ENCODE data around the gene ZNRD2.
A peak's percentile ranks its signal among the peaks of the same experiment; 100 is the strongest.

ZNRD2 gene

DNA sequence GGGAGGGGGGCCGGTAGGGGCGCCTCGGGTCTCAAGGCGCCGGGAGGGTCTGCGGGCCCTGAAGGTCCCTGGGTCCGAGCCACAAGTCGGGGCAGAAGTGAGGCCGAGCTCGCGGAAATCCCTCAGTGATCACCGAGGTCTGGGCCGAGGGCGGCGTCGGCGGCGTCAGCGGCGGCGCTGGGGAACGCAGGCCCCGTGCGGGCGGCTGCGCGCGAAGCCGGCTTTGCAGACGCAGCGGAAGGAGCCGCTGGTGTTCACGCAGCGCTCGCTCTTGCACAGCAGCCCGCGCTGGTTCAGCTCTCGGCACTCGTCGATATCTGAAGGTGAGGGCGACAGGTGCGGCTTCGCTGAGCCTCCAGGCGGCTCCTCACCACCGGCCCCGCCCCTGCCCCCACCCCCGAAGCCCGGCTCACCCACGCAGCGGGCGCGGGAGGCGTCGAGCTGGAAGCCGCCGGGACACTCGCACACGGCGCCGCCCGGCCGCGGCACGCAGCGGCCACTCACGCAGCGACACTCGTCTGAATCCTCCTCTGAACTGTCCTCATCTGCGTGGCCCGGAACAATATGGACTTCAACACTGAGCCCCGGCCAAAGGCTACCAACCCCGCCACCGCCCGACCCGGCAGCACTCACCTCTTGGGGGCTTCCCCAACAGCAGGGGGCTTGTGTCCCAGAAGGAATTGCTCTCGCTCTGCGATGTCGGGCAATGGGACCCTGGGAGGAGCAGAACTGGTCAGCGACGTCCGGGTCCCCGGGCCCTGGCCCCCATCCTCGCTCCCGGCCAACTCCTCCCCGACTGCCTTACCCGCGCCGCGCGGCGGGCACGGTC lies 31.1 kb upstream of the ZNRD2 start:
- no peak for DNase-seq

GRCh38 chr11:65539744-65540289 lies 30.5 kb upstream of the ZNRD2 start:
- DNase-seq: peak; percentile 95

DNA sequence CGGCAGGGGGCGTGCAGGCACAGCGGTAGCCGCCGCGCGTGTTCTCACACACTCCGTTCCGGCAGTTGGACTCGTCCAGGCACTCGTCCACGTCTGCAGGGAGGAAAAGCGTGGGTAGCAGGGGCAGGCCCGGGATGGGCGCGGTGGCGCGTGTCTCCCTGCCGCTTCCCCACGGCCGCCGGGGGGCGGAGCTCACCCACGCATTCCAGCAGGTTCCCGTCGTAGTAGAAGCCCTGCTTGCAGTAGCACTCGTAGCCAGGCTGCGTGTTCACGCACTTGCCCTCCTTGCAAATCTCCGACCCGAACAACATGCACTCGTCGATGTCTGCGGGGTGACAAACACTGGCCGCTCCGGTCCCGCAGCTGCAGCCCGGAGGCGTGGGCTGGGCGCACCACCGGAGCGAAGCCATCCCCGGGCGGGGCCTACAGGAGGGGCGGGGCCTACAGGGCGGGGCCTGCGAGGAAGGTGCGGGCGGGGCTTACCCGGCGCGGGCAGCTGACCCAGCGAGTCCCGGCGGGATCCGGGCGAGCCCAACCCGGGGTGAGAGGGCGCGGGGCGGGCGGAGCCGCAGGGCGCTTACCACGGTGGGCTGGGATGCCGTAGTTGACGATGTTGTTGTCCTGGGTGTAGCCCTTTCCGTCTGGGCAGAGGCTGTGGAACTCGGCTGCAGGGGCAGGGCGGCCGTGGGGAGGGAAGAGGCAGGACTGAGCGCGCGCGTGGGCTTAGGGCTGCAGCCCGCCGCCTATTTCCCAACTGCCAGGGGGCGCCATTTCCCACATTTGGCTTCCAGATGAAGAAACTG lies 29.8 kb upstream of the ZNRD2 start:
- peak; percentile 94 for DNase-seq

DNA sequence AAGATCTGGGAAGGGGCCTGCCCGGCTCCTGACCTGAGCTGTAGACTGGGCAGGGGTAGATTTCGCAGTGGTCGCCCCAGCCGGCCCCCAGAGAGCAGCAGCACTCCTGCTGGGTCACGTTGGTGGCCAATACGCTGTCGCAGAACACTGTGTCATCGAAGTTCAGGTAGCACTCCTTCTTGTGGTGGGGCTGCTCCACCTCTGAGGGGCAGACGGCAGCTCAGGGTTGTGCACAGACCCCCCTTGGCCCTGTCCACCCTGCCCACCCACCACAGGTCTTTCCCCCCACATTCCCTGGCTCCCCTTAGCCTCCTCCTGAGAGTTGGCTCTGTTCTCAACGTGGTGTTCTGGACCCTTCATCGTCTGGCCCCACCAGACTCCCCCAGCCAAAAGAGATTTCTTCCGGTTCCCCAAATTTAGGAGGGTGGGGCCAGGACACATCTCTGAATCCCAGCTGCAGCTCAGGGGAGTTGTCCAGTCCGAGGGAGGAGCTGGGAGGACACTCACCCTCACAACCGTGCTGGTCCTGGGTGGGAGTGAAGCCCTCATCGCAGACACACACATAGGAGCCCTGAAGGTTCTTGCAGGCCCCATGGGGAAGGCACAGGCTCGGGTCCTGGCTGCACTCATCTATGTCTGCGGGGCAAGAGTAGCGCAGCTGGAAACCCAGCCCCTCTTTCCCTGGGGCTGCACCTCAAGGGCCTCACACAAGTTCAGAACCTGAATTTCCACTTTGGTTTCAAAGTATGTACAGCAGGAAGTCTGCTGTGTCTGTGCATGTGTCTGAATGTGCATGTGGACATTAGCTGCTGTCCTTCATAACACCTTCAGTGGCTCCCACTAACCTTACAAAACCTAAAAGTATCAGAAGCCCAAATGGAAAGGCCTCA lies 28.9 kb upstream of the ZNRD2 start:
- no peak for DNase-seq

GRCh38 chr11:65542738-65543390 lies 27.4 kb upstream of the ZNRD2 start:
- no peak for DNase-seq

DNA sequence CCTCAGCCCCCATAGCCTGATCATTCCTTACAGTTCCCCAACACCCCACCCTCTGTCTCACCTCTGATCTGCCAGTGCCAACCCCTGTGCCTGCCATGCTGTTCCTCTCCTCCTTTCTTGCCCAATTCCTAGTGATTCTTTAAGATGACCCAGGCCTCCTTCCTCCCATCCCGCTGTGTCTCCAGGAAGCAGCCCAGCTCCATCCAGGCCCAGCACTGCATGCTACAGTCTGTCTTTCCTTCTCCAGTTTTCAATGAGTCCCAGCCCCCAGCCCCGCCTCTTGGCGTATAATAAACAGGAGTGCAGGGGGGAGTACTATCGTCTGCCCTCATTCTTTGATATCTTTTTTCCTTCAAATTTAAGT lies 24.4 kb upstream of the ZNRD2 start:
- no peak for DNase-seq

GRCh38 chr11:65546217-65546958 lies 23.9 kb upstream of the ZNRD2 start:
- peak; percentile 99 for DNase-seq

GRCh38 chr11:65547446-65548125 lies 22.7 kb upstream of the ZNRD2 start:
- no peak for DNase-seq

DNA sequence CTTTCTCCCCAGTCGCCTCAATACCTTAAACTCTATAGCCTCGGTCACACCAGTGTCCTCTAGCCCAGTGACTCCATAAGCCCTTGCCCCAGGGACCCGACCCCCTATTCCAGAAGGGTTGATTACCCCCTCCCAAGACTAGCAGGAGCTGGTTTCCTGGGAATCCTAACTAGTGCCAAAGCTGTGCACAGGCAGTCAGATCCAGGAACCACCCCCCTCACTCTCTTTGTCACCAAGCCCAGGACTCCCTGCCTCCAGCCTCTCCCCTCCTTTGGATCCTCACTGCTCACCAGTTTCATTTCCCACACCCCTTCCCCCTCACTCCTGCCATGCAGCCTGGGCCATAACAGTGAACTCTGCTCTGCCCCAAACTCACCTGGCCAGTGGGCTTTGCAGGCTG lies 21.9 kb upstream of the ZNRD2 start:
- DNase-seq: no peak

DNA sequence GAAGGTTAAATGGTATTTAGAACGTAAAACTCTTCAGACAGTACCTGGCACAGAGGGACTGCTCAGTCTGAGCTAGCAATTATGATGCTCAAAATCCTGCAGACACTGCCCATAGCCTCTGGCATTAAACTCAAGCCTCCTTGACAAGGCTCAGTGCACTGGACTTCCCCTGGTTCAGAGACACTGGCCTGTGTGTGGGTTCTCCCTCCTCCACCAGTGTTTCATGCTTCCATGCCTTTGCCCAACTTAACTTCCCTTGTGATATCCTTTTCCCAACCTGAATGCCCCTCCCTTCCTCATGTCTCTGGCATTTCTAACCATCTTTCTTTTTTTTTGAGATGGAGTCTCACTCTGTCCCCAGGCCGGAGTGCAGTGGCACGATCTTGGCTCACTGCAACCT lies 21.2 kb upstream of the ZNRD2 start:
- no peak for DNase-seq

DNA sequence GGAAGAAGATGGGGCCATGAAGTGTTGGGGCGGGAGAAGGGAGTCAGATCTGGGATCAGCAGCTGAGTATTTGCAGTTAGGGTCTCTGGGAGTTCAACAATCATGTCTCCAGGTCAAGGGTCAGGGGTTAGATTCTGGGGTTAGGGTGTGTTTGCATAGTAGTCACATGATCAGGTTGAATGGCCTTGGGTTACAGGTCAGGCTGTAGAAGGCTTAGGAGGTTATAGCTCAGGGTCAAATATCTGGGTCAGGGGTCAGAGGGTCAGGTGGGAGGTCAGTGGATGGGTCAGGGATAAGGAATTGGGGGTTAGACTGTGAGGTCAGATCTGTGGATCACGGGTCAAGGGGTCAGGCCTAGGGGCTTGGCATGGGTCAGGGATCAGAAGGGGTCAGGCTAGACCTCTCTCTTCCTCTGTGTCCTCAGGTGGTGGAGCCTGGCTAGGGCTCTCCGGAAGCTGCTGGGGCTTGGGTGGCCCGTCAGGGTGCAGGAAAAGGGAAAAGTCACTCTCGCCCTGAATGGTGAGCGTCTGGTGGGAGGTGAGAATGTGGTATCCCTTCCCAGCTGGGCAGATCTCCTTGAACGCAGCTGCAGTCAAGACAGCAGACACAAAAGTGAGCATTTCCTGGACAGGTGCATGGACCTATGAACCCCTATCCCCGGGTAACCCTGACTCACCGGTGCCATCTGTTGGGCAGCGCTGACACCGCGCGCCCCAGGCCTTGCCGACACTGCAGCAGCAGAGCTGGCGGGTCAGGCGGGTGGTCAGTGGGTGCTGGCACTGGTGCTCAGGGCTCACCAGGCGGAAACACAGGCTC lies 18.5 kb upstream of the ZNRD2 start:
- peak; percentile 97 for DNase-seq

GRCh38 chr11:65552388-65552951 lies 17.8 kb upstream of the ZNRD2 start:
- no peak for DNase-seq

DNA sequence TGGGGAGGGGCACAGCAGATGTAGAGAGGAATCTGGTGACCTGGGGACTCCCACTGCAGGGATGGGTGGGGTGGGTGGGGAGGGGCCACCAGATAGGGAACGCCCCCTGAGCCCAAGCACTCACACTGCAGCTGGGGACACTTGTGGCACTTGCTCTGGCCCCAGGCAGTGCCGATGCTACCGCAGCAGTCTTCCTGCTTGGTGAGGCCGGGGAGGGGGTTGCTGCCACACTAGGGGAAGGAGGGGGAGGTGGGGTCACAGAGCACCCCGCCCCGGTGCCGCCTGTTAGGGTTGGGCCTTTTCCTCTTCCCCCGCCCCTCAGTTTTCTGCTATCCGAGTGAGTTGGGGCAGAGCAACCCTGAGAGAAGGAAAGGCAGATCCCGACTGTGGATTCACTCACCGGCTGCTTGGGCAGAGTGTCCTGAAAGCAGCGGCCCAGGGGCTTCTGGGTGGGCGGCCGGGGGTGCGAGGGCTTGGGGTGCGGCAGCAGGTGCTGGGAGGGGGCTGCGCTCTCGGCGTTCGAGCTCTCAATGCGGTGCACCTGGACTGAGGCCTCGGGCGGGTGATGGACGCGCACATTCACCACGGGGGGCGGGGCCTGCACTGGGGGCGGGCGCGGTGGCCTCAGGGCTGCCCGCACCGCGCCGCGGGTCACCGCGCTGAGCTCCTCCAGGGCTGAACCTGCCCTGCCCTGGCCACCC lies 16.8 kb upstream of the ZNRD2 start:
- peak; percentile 70 for DNase-seq

DNA sequence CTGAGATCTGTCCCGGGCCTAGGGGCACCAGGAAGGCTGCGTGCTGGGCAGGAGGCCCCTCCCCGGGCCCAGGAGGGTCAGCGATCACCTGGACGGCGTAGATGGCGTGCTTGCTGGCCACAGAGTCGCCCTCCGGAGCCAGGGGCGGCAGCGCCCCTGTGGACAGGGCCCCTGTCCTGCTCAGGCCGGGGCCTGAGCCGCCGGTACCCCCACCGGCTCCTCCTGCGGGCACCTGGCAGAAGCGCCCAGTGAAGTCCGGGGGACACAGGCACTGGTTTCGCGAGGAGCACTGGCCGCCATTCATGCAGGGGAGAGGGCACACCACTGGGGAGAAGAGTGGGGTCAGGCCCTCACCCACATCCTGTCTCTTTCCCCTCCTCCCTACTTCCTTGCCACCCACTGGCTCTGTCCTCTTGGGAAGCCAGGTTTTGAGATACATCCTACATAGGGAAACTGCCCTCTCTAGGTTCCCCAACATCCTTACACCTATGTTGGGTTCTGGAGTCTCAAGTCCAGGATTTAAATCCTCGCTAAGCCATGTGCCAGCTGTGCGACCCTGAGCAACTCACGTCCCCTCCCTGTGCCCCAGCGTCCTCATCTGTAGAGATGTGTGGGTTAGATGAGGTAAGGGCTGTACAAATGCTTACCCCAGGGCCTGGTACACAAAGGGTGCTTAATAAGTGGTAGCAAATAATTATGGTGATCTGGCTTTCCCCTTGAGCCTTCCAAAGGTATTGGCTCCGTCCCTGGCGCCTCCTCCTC lies 16.0 kb upstream of the ZNRD2 start:
- DNase-seq: no peak

GRCh38 chr11:65554842-65555430 lies 15.3 kb upstream of the ZNRD2 start:
- DNase-seq: no peak

GRCh38 chr11:65555693-65556231 lies 14.5 kb upstream of the ZNRD2 start:
- peak; percentile 65 for DNase-seq

- peak; percentile 69 for DNase-seq
Observed at GRCh38 chr11:65556470-65557279, 13.6 kb upstream of the ZNRD2 start.

Measured in RPMI8226 (cell line).